HUES48 (cell line): ENCODE results near the gene PRSS16.
"Not testable (repeated sequence)": the region's sequence is repeated elsewhere in the genome, so short reads cannot be mapped to it uniquely, and the experiment has no call there.

Experiments used
- H3K27ac ChIP-seq: one replicate; pipeline ENCODE4 v1.7.0; 2013; ENCODE audit warnings: low read depth, low read length, inconsistent platforms
- H3K27me3 ChIP-seq: 2 replicates; pipeline ENCODE4 v1.6.1; 2013; ENCODE audit warnings: mild to moderate bottlenecking, low read length; ENCODE audit not compliant: control insufficient read depth, insufficient read depth
- H3K36me3 ChIP-seq: 2 replicates; pipeline ENCODE4 v1.6.1; 2013; ENCODE audit warnings: low read length; ENCODE audit not compliant: control insufficient read depth, insufficient read depth
- H3K4me1 ChIP-seq: 2 replicates; pipeline ENCODE4 v1.6.1; 2013; ENCODE audit warnings: mild to moderate bottlenecking, low read length; ENCODE audit not compliant: control insufficient read depth, insufficient read depth
- H3K4me3 ChIP-seq: 2 replicates; pipeline ENCODE4 v1.5.1; 2013; ENCODE audit warnings: mild to moderate bottlenecking, low read depth, low read length
- H3K9ac ChIP-seq: 2 replicates; pipeline ENCODE4 v1.6.1; 2013; ENCODE audit warnings: mild to moderate bottlenecking, low read depth, low read length, moderate library complexity
- H3K9me3 ChIP-seq: 2 replicates; pipeline ENCODE4 v1.6.1; 2013; ENCODE audit warnings: low read length; ENCODE audit not compliant: control insufficient read depth, insufficient read depth

Gene PRSS16

DNA sequence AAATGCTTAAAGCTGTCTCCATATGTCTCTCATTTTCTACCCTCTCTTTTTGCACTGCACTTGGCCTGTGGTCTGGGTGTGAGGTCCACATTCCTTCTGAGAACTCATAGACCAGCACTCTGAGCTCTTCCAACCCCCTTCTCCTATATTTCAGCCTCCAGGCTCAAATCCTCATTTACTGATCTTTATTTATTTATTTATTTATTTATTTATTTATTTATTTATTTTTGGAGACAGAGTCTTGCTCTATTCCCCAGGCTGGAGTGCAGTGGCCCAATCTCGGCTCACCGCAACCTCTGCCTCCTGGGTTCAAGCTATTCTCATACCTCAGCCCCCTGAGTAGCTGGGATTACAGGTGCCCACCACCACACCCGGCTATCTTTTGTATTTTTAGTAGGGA lies 19.5 kb downstream of the PRSS16 start:
- H3K27ac ChIP-seq, H3K36me3 ChIP-seq, H3K4me3 ChIP-seq, H3K9me3 ChIP-seq, H3K9ac ChIP-seq, H3K4me1 ChIP-seq: not testable (repeated sequence)
- H3K27me3 ChIP-seq, result peaks cover 24% of the 10 kb centered on the region

DNA sequence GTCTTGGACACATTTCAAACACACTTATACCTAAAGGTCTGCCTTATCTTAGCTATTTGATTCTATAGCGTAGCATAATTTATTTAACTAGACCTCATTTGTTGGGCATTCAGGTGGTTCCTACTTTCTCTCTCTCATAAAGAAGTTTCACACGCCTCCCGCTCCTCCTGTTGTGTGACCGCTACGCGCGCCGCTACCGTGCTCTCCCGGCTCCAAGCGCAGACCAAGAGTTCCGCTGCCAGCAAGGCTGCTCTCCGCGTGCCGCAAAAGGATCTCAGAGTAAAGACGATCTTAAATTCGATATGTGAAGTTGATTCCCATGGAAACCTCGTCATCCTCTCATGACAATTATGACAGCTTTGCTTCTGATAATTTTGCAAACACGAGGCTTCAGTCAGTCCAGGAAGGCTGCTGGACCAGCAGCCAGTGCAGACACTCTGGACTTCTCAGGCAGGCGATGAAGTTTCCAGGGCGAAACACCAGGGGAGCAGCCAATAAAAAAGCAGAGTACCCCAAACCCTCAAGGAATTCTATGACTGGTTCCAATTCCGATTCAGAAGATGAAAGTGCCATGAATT lies 20.4 kb downstream of the PRSS16 start:
- Histone ChIP-seq H3K4me3 (peak overlapping the region; percentile 48; the same call in 1 of the 2 replicates), H3K4me1 (no peaks in the 10 kb centered on the region), H3K27ac (no peak overlapping the region), H3K27me3 (peaks cover 24% of the 10 kb centered on the region), H3K36me3 (no peaks in the 10 kb centered on the region), H3K9ac (no peak overlapping the region), H3K9me3 (no peaks in the 10 kb centered on the region)

DNA sequence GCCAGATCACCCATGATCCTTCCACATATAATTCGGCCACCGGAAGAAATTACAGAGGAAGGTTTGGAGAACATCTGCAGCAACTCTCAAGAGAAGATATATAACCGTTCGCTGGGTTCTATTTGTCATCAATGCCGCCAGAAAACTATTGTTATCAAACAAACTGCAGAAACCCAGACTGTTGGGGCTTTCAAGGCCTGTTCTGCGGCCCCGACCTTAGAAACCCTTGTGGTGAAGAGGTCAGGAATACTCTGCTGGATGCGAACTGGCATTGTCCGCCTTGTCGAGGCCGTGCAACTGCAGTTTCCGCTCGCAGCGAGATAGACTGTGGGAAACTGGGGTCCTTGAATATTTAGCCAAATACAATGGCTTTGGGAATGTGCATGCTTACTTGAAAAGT lies 21.3 kb downstream of the PRSS16 start:
- Histone ChIP-seq H3K27ac (no peak overlapping the region), H3K9me3 (no peaks in the 10 kb centered on the region), H3K27me3 (peaks cover 24% of the 10 kb centered on the region), H3K36me3 (no peaks in the 10 kb centered on the region), H3K4me1 (no peaks in the 10 kb centered on the region), H3K9ac (no peak overlapping the region), H3K4me3 (no peak overlapping the region)

DNA sequence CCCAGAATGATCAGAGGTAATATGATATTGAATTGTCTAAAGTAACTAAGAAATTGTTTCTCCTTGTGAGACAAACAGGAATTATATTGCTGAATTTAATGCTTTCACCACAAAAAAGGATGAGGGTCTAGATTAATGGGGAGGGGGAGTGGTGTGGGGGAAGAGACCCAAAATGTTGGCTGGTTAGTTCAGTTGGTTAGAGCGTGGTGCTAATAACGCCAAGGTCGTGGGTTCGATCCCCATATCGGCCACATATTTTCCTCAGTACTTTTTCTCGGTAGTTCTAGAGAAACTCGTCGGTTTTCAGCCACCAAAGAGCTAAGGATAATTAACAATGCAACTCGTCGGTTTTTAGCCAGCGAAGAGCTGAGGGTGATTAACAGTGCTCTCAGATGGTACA lies 26.3 kb downstream of the PRSS16 start:
- Histone ChIP-seq H3K4me1 (no peaks in the 10 kb centered on the region), H3K27me3 (peaks cover 13% of the 10 kb centered on the region), H3K4me3 (no peak overlapping the region), H3K36me3 (no peaks in the 10 kb centered on the region), H3K9me3 (no peaks in the 10 kb centered on the region), H3K9ac (no peak overlapping the region), H3K27ac (no peak overlapping the region)

DNA sequence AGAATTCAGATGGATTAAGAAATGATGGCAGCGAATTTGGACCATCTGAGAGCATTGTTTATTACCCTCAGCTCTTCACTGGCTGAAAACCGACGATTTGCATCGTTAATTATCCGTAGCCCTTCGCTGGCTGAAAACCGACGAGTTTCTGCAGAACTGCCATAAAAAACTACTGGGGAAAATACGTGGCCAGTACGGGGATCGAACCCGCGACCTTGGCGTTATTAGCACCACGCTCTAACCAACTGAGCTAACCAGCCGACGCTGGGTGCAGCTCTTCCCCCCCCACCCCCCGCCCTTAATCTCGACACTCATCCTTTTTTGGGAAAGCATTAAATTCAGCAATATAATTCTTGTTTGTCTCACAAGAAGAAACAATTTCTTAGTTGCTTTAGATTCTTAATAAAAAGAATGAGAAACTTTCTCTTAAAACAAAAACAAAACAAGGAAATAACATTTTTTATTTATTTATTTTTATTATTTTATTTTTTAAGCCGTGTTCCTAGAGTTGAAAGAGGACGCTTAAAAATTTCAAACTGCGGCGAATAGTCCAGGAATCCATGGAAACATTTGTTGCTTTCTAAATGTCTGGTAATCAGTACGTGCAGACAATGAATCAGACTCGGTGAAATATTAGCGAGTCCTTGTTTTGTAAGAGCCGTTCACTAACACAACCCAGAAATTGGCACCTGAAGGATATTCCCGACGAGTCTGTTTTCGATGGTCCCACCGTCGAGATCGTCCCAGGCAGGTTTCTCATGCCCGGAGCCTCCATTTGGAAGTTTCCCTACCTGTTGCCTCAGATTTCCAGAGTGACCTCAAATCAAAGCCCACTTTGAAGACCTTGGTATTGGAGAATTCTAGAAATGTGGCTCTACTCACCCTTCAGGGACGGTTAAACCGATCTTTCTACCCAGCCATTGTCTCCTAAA lies 27.8 kb downstream of the PRSS16 start:
- H3K9me3 ChIP-seq, result no peaks in the 10 kb centered on the region
- peak overlapping the region; percentile 83 for H3K4me3 ChIP-seq
- no peak overlapping the region for H3K9ac ChIP-seq
- H3K27me3 ChIP-seq, result peaks cover 17% of the 10 kb centered on the region
- H3K27ac ChIP-seq, result no peak overlapping the region
- no peaks in the 10 kb centered on the region for H3K4me1 ChIP-seq
- no peaks in the 10 kb centered on the region for H3K36me3 ChIP-seq

DNA sequence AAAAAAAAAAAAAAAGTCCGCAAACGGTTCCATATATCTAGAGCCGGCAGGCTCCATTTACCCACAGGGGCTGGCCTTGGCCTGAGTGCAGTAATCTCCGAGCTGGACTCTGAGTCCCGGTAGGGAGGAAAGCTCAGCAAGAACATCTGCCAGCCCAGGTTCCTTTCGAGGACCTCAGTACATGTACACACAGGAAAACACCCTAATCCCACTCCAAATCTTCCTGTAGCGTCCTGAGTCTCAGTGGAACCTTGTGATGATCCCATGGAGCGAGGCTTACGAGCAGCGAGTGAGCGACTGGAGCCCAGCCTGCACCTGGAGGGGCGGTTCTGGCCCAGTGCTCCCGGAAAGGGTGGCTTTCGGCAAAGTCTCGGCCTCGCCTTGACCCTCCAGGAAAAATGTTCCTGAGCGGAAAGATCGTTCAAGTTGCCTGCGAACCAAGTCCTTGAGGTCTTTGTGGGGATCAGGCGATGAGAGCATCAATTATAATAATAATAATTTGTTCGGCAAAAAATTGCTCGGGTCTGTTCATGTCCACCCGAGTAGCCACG lies 32.1 kb downstream of the PRSS16 start:
- no peaks in the 10 kb centered on the region for H3K36me3 ChIP-seq
- H3K9ac ChIP-seq, result peak overlapping the region; percentile 23; the same call in 1 of the 2 replicates
- no peaks in the 10 kb centered on the region for H3K4me1 ChIP-seq
- no peak overlapping the region for H3K27ac ChIP-seq
- H3K9me3 ChIP-seq, result no peaks in the 10 kb centered on the region
- H3K27me3 ChIP-seq, result peaks cover 37% of the 10 kb centered on the region
- peak overlapping the region; percentile 94 for H3K4me3 ChIP-seq

DNA sequence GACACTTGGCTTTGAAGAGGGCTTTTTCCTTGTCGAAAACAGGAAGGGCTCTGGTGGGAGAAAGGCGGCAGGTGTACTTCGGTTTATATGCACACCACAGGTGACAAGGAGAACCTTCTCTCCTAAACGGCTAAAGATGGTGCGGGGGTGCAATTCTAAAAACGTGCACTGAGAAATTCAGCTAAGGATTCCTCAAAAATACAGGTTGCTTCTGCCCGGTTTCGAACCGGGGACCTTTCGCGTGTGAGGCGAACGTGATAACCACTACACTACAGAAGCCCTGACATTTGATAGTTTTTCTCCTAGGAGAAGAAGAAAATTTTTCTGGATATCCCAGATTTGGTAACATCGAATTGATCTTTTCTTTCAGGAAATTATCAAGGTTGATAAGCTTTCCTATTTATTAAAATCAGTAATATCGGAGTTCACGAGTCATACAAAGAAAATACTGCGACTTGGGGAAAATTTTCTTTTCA lies 32.6 kb downstream of the PRSS16 start:
- Histone ChIP-seq H3K4me1 (no peaks in the 10 kb centered on the region), H3K36me3 (no peaks in the 10 kb centered on the region), H3K4me3 (peak overlapping the region; percentile 94), H3K9me3 (no peaks in the 10 kb centered on the region), H3K27ac (peak overlapping the region; percentile 11), H3K27me3 (peaks cover 37% of the 10 kb centered on the region), H3K9ac (no peak overlapping the region; the same call in 1 of the 2 replicates)

DNA sequence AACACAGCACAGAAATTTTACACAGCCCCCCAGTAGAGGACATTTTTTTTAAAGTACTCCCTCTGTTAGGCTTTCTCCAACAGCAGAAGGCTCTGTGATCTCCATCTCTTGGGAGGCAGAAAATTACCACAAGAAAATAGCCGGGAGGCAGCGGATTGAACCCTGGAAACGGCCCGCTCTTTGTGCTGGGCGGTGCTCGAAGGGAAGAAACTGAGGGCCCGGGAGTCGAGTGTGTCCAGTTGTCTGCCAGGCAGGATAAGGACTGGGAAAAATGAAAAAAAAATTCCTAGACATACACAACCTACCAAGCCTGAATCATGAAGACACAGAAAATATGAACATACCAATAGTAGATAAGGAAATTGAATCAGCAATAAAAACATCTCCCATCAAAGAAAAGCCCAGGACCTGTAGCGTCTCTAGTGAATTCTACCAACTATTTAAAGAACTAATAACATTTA lies 33.1 kb downstream of the PRSS16 start:
- Histone ChIP-seq H3K27ac (peak overlapping the region; percentile 11), H3K9ac (no peak overlapping the region), H3K4me3 (peak overlapping the region; percentile 94), H3K9me3 (no peaks in the 10 kb centered on the region), H3K36me3 (no peaks in the 10 kb centered on the region), H3K4me1 (no peaks in the 10 kb centered on the region), H3K27me3 (peaks cover 36% of the 10 kb centered on the region)

DNA sequence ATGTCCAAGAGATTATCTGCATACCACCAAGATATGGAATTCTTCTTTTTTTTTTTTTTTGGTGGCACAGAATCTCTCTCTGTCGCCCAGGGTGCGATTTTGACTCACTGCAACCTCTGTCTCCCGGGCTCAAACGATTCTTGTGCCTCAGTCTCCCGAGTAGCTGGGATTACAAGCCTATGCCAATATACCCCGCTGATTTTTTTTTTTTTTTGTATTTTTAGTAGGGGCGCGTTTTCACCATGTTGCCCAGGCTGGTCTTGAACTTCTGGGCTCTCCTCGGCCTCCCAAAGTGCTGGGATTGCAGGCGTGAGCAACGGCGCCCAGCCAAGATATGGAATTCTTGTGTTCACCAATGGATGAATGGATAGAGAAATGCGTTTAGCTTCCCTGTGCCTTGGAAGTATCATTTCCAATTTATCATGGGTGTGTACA lies 33.6 kb downstream of the PRSS16 start:
- peaks cover 35% of the 10 kb centered on the region for H3K27me3 ChIP-seq
- no peaks in the 10 kb centered on the region for H3K4me1 ChIP-seq
- no peaks in the 10 kb centered on the region for H3K9me3 ChIP-seq
- H3K36me3 ChIP-seq, result no peaks in the 10 kb centered on the region
- no peak overlapping the region for H3K9ac ChIP-seq
- peak overlapping the region; percentile 94 for H3K4me3 ChIP-seq
- no peak overlapping the region for H3K27ac ChIP-seq

DNA sequence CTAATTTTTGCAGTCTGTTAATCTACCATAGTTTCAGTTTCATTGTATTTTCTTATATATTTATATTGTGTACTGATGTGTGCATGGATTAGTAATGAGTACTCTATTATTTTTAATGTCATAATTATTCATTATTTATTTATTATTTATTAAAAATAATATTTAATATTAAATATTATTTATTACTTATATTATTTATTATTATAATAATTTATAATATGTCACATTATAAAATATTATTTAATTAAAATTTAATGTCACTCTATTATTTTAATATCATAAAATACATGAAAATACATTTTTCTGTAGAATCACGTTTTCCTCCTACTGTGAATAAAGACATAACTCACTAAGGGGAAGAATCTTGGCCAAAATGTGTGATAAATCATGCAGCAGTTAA lies 34.1 kb downstream of the PRSS16 start:
- no peak overlapping the region for H3K27ac ChIP-seq
- no peaks in the 10 kb centered on the region for H3K9me3 ChIP-seq
- H3K36me3 ChIP-seq, result no peaks in the 10 kb centered on the region
- no peaks in the 10 kb centered on the region for H3K4me1 ChIP-seq
- peaks cover 38% of the 10 kb centered on the region for H3K27me3 ChIP-seq
- peak overlapping the region; percentile 94 for H3K4me3 ChIP-seq
- no peak overlapping the region for H3K9ac ChIP-seq

DNA sequence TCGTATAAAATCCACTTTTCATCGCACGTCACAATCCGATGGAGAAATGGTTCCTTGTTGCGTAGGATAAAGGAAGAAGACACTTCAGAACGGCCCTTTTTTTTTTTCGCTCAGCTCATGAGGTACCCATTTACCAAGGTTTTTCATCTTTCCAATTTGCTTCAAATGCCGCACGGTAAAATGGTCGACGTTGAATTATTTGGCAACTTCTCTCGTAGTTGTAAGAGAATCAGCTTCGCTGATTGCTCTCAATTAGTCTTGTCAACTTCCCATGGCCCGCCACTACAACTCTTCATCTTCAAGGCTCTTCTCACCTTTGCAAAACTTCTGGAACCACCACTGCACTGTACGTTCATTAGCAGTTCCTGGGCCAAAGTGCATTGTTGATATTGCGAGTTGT lies 35.8 kb downstream of the PRSS16 start:
- H3K9me3 ChIP-seq, result no peaks in the 10 kb centered on the region
- no peak overlapping the region for H3K9ac ChIP-seq
- no peak overlapping the region for H3K4me3 ChIP-seq
- no peaks in the 10 kb centered on the region; the same call in 1 of the 2 replicates for H3K4me1 ChIP-seq
- H3K27ac ChIP-seq, result no peak overlapping the region
- H3K27me3 ChIP-seq, result peaks cover 52% of the 10 kb centered on the region
- H3K36me3 ChIP-seq, result no peaks in the 10 kb centered on the region
